ENCODE data around the gene LARGE2.

DNA sequence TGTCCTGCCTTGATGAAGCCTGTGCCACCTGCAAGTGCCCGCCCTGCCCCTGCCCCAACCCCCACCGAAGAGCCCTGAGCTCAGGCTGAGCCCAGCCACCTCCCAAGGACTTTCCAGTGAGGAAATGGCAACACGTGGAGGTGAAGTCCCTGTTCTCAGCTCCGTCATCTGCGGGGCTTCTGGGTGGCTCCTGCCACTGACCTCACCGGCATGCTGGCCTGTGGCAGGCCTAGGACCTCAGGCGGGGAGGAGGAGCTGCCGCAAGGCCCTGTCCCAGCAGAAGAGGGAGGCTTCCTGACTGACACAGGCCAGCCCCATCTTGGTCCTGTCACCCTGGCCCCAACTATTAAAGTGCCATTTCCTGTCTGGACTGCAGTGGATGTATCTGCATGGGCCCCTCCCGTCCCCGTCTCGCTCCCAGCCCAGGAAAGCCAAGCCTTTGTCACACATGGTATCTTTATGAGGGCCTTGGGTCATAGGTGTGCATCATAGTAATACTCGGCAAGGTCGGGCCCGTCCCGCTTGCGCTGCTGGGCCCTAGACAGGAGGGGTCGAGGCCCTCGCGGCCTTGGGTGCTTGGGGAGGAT, 16.3 kb upstream of the LARGE2 start:
- no peak for TF ChIP-seq REPIN1 (CRISPR knock-in tag; IDR thresholded peaks at IDR 0.05; ENCODE audit: borderline replicate concordance, low read depth)
- no peak for TF ChIP-seq KMT2B (CRISPR knock-in tag; IDR thresholded peaks at IDR 0.05)
- TF ChIP-seq ZNF317 (CRISPR knock-in tag; IDR thresholded peaks at IDR 0.05) = no peak
- no peak for TF ChIP-seq ONECUT2 (CRISPR knock-in tag; IDR thresholded peaks at IDR 0.05)
- no peak for TF ChIP-seq NFATC3 (CRISPR knock-in tag; IDR thresholded peaks at IDR 0.05)
- no peak for TF ChIP-seq POLR2A (IDR thresholded peaks at IDR 0.05; ENCODE audit: insufficient read depth in 1 of 2, low read depth in 2 of 2, low read length in 2 of 2)
- TF ChIP-seq ZNF773 (CRISPR knock-in tag; IDR thresholded peaks at IDR 0.05; ENCODE audit: borderline replicate concordance) = no peak
- TF ChIP-seq MEIS2 (CRISPR knock-in tag; IDR thresholded peaks at IDR 0.05) = no peak
- TF ChIP-seq, protein P1, sequence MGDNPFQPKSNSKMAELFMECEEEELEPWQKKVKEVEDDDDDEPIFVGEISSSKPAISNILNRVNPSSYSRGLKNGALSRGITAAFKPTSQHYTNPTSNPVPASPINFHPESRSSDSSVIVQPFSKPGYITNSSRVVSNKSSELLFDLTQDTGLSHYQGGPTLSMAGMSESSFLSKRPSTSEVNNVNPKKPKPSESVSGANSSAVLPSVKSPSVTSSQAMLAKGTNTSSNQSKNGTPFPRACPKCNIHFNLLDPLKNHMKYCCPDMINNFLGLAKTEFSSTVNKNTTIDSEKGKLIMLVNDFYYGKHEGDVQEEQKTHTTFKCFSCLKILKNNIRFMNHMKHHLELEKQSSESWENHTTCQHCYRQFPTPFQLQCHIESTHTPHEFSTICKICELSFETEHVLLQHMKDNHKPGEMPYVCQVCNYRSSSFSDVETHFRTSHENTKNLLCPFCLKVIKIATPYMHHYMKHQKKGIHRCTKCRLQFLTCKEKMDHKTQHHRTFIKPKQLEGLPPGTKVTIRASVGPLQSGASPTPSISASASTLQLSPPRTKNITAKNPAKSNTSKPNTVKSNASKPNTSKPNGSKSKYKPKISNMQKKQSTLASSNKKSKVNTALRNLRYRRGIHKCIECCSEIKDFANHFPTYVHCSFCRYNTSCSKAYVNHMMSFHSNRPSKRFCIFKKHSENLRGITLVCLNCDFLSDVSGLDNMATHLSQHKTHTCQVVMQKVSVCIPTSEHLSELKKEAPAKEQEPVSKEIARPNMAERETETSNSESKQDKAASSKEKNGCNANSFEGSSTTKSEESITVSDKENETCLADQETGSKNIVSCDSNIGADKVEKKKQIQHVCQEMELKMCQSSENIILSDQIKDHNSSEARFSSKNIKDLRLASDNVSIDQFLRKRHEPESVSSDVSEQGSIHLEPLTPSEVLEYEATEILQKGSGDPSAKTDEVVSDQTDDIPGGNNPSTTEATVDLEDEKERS (CRISPR knock-in tag; IDR thresholded peaks at IDR 0.05) = no peak
- TF ChIP-seq, protein P2, sequence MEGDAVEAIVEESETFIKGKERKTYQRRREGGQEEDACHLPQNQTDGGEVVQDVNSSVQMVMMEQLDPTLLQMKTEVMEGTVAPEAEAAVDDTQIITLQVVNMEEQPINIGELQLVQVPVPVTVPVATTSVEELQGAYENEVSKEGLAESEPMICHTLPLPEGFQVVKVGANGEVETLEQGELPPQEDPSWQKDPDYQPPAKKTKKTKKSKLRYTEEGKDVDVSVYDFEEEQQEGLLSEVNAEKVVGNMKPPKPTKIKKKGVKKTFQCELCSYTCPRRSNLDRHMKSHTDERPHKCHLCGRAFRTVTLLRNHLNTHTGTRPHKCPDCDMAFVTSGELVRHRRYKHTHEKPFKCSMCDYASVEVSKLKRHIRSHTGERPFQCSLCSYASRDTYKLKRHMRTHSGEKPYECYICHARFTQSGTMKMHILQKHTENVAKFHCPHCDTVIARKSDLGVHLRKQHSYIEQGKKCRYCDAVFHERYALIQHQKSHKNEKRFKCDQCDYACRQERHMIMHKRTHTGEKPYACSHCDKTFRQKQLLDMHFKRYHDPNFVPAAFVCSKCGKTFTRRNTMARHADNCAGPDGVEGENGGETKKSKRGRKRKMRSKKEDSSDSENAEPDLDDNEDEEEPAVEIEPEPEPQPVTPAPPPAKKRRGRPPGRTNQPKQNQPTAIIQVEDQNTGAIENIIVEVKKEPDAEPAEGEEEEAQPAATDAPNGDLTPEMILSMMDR (CRISPR knock-in tag; IDR thresholded peaks at IDR 0.05) = no peak
- TF ChIP-seq, protein P3, sequence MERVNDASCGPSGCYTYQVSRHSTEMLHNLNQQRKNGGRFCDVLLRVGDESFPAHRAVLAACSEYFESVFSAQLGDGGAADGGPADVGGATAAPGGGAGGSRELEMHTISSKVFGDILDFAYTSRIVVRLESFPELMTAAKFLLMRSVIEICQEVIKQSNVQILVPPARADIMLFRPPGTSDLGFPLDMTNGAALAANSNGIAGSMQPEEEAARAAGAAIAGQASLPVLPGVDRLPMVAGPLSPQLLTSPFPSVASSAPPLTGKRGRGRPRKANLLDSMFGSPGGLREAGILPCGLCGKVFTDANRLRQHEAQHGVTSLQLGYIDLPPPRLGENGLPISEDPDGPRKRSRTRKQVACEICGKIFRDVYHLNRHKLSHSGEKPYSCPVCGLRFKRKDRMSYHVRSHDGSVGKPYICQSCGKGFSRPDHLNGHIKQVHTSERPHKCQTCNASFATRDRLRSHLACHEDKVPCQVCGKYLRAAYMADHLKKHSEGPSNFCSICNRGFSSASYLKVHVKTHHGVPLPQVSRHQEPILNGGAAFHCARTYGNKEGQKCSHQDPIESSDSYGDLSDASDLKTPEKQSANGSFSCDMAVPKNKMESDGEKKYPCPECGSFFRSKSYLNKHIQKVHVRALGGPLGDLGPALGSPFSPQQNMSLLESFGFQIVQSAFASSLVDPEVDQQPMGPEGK (CRISPR knock-in tag; IDR thresholded peaks at IDR 0.05) = no peak
- TF ChIP-seq NFE2L2 (IDR thresholded peaks at IDR 0.05; ENCODE audit: low read length) = no peak
- no peak for TF ChIP-seq ZNF350 (CRISPR knock-in tag; IDR thresholded peaks at IDR 0.05; ENCODE audit: borderline replicate concordance, low read depth)
- no peak for TF ChIP-seq RAD21 (CRISPR knock-in tag; IDR thresholded peaks at IDR 0.05)

Measured in HepG2 (cell line).